Fibroblast of the aortic adventitia (primary cell): ENCODE data around the gene NAV2. TPM values are rescaled to one million over a fixed set of nuclear protein-coding genes. Genes with fewer than 3 reads are reported as not detected.

Source experiments
- DNase-seq: peaks from one replicate; pipeline ENCODE4 v3.0.0-alpha.2; 2010; ENCODE audit warnings: low read depth
- H3K4me3 ChIP-seq: 2 replicates; pipeline ENCODE4 v1.5.1; 2011; ENCODE audit warnings: low read depth, mild to moderate bottlenecking, control low read depth, low read length, moderate library complexity
- total RNA-seq: library from RNA; depleted of rRNA; stranded (reverse); fragments of >200 nt; gene quantifications from 2 replicates; pipeline ENCODE4 v1.2.3, GENCODE V29; 2012; ENCODE audit warnings: low replicate concordance
- TF ChIP-seq, protein P1 (sequence below): IDR thresholded peaks from 2 replicates; pipeline ENCODE4 v1.5.1; 2011; ENCODE audit warnings: mild to moderate bottlenecking, low read length, control low read depth, inconsistent platforms; ENCODE audit not compliant: insufficient read depth

Gene NAV2
- total RNA-seq, 1 donor = 44.6 TPM

- H3K4me3 ChIP-seq = no peak overlapping the region
- DNase-seq = peak; percentile 94
- TF ChIP-seq, protein P1, sequence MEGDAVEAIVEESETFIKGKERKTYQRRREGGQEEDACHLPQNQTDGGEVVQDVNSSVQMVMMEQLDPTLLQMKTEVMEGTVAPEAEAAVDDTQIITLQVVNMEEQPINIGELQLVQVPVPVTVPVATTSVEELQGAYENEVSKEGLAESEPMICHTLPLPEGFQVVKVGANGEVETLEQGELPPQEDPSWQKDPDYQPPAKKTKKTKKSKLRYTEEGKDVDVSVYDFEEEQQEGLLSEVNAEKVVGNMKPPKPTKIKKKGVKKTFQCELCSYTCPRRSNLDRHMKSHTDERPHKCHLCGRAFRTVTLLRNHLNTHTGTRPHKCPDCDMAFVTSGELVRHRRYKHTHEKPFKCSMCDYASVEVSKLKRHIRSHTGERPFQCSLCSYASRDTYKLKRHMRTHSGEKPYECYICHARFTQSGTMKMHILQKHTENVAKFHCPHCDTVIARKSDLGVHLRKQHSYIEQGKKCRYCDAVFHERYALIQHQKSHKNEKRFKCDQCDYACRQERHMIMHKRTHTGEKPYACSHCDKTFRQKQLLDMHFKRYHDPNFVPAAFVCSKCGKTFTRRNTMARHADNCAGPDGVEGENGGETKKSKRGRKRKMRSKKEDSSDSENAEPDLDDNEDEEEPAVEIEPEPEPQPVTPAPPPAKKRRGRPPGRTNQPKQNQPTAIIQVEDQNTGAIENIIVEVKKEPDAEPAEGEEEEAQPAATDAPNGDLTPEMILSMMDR = no peak
Measured at GRCh38 chr11:19789835-19790710, 77.4 kb downstream of the NAV2 start.

- no peak overlapping the region for H3K4me3 ChIP-seq
- no peak for DNase-seq
- TF ChIP-seq, protein P1 = no peak
Measured at GRCh38 chr11:19790831-19791552, 78.4 kb downstream of the NAV2 start.

DNA sequence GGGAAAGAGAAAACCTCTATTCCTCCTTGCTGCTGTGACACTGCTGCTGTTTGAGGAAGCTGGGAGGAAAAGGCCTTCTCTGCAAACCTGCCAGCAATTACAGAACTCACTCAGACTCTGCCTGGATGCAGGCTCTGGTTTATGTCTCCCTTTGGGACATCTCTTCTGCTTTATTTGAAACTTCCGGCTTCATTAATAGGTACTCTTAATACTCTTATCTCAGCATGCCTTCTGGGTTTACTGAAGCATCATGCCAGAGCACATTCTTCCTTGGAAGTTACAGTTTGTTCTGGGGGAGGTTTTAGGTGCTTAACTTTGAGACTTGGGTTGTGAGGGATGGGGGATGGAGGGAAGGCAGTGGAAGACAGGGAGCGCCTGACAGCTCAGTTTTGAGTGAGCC, 79.9 kb downstream of the NAV2 start:
- no peak overlapping the region for H3K4me3 ChIP-seq
- DNase-seq = no peak
- TF ChIP-seq, protein P1 = no peak

DNA sequence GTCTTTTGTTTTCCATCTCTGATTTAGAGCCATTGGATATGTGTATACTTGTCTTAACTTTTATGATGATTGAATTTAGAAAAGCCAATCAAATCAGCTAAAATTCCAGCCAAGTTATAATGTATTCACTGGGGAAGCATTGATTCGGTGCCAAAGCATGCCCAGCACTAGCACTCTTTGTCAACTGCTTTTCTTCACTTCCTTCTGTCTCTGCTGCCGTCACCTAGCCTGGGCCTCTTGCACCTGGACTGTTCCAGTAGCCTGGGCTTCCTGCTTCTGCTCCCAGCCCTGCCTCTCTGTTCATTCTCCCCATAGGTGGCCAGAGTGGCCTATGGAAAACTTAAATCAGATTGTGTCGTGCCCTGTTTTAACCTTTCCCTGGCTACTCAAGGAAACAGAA, 80.7 kb downstream of the NAV2 start:
- no peak overlapping the region for H3K4me3 ChIP-seq
- TF ChIP-seq, protein P1 = no peak

DNA sequence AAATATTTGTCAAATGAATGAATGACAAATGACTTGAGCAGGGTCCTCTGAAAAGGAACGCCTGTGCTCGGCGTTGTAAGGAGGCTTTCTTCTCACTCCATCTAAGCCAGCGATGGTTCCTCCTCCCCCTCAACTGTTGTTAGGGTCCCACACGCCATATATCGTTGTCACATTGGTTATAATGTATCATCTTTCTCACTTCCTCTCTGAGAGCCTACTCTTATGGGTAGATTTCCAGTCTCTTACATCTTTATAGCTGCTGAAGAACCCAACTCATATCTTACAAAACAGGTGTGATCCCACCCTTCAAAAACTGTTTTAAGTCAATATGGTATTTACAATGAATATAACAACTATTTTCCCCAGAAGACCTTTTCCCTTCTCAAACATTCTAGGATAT, 81.5 kb downstream of the NAV2 start:
- DNase-seq = no peak
- TF ChIP-seq, protein P1 = no peak
- H3K4me3 ChIP-seq = no peak overlapping the region

More for the DNA sequence above, 80.7 kb downstream of the NAV2 start:
- DNase-seq = no peak

DNA sequence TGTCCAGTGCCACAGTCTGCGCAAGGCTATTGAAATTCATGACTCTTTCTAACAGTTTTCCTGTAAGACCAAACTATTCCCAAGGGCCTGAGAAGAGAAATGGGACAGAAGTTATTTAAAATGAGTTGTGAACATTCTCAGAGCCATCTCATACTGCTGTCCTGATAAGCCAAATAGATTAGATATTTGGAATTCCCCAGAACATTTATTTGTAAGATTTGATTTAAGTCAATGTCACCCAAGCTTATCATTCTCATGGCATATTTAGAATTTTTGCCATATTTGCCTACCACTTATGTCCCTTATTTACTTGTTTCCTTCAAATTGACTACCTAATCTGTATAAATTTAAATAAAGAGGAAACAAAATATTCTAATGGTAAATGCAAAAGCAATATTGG, 82.4 kb downstream of the NAV2 start:
- TF ChIP-seq, protein P1 = no peak
- no peak for DNase-seq
- H3K4me3 ChIP-seq = no peak overlapping the region
